Ishikawa (cell line): ENCODE data around the gene PLD6.

Source experiments
- CEBPB ChIP-seq: IDR thresholded peaks from 2 replicates; pipeline ENCODE4 v1.6.1; 2012
- CREB1 ChIP-seq: IDR thresholded peaks from 2 replicates; pipeline ENCODE4 v1.6.1; 2012; ENCODE audit warnings: low read depth
- EGR1 ChIP-seq: IDR thresholded peaks from 2 replicates; pipeline ENCODE4 v1.6.1; 2012
- EP300 ChIP-seq: IDR thresholded peaks from 2 replicates; pipeline ENCODE4 v1.6.1; 2012; ENCODE audit warnings: borderline replicate concordance
- FOXM1 ChIP-seq: IDR thresholded peaks from 2 replicates; pipeline ENCODE4 v1.6.1; 2012; ENCODE audit warnings: low read depth, borderline replicate concordance
- MAX ChIP-seq: IDR thresholded peaks from 2 replicates; pipeline ENCODE4 v1.6.1; 2012
- NFIC ChIP-seq: IDR thresholded peaks from 2 replicates; pipeline ENCODE4 v1.6.1; 2012
- RAD21 ChIP-seq: IDR thresholded peaks from 2 replicates; pipeline ENCODE4 v1.6.1; 2012; ENCODE audit warnings: low read depth
- REST ChIP-seq: IDR thresholded peaks from 2 replicates; pipeline ENCODE4 v1.6.1; 2012; ENCODE audit warnings: low read depth, mild to moderate bottlenecking
- TAF1 ChIP-seq: IDR thresholded peaks from 2 replicates; pipeline ENCODE4 v1.6.1; 2012; ENCODE audit warnings: low read depth, mild to moderate bottlenecking
- TCF12 ChIP-seq: IDR thresholded peaks from 2 replicates; pipeline ENCODE4 v1.6.1; 2012; ENCODE audit warnings: low read depth
- TEAD4 ChIP-seq: IDR thresholded peaks from 2 replicates; pipeline ENCODE4 v1.6.1; 2012
- USF1 ChIP-seq: IDR thresholded peaks from 2 replicates; pipeline ENCODE4 v1.6.1; 2012
- YY1 ChIP-seq: IDR thresholded peaks from 2 replicates; pipeline ENCODE4 v1.6.1; 2012; ENCODE audit warnings: low read depth
- ZBTB7A ChIP-seq: IDR thresholded peaks from 2 replicates; pipeline ENCODE4 v1.6.1; 2012; ENCODE audit warnings: low read depth

Gene PLD6

GRCh38 chr17:17190188-17190587 lies 15.9 kb downstream of the PLD6 start:
- TF ChIP-seq USF1, result no peak
- no peak for TF ChIP-seq TCF12
- no peak for TF ChIP-seq REST
- TF ChIP-seq FOXM1, result no peak
- no peak for TF ChIP-seq TAF1
- no peak for TF ChIP-seq CEBPB
- TF ChIP-seq ZBTB7A, result no peak
- no peak for TF ChIP-seq NFIC
- no peak for TF ChIP-seq EP300
- no peak for TF ChIP-seq EGR1
- no peak for TF ChIP-seq TEAD4

- TF ChIP-seq CREB1 (no peak), REST (no peak), TAF1 (no peak), EP300 (no peak), TCF12 (no peak), EGR1 (no peak), MAX (no peak), CEBPB (no peak), NFIC (no peak), RAD21 (no peak), USF1 (no peak), YY1 (no peak), TEAD4 (no peak), FOXM1 (no peak), ZBTB7A (no peak)
Measured at GRCh38 chr17:17189559-17189958, 16.6 kb downstream of the PLD6 start.

GRCh38 chr17:17188586-17188985 lies 17.5 kb downstream of the PLD6 start:
- TF ChIP-seq TAF1 (no peak), EGR1 (no peak), FOXM1 (no peak), CREB1 (no peak), RAD21 (no peak), EP300 (no peak), USF1 (no peak), CEBPB (no peak)

- TF ChIP-seq TCF12, result no peak
- TF ChIP-seq FOXM1, result no peak
Measured at GRCh38 chr17:17186551-17187505, 19.3 kb downstream of the PLD6 start.

GRCh38 chr17:17186051-17186450 lies 20.1 kb downstream of the PLD6 start:
- no peak for TF ChIP-seq CEBPB
- TF ChIP-seq MAX, result 0 out of 2 replicates have a peak, but pooled peaks have one; percentile 25

- no peak for TF ChIP-seq TCF12
- no peak for TF ChIP-seq RAD21
- TF ChIP-seq YY1, result no peak
- no peak for TF ChIP-seq ZBTB7A
- TF ChIP-seq REST, result no peak
- TF ChIP-seq CREB1, result no peak
- TF ChIP-seq TAF1, result no peak
- TF ChIP-seq NFIC, result no peak
- TF ChIP-seq CEBPB, result no peak
- no peak for TF ChIP-seq EGR1
- TF ChIP-seq USF1, result no peak
- no peak for TF ChIP-seq MAX
- no peak for TF ChIP-seq EP300
- TF ChIP-seq FOXM1, result no peak
- no peak for TF ChIP-seq TEAD4
Measured at GRCh38 chr17:17183744-17184143, 22.4 kb downstream of the PLD6 start.
